HepG2 (cell line): ENCODE measurements around the gene STAT1. TPM values are rescaled to one million over a fixed set of nuclear protein-coding genes. Genes with fewer than 3 reads are reported as not detected.

Experiments used
- HNRNPUL1 ChIP-seq: fragments of 200-400 bp; formaldehyde crosslinking; IDR thresholded peaks from 2 replicates; pipeline ENCODE4 v1.6.1; 2017; ENCODE audit warnings: low read depth, mild to moderate bottlenecking, low read length, moderate library complexity
- LCORL ChIP-seq, 2 experiments: fragments of 450-650 bp in 1 of 2; sonication (generic) in 1 of 2; formaldehyde crosslinking in 1 of 2; IDR thresholded peaks; 2 replicates each; pipeline versions ENCODE4 v1.5.0 to v1.6.1; 2017 to 2020; ENCODE audit warnings: antibody characterized with exemption in 1 of 2, missing genetic modification reagents in 1 of 2
- MTA1 ChIP-seq: sonication (generic); formaldehyde crosslinking; IDR thresholded peaks from 2 replicates; pipeline ENCODE4 v1.4.0; 2020; ENCODE audit warnings: missing genetic modification reagents, mild to moderate bottlenecking, borderline replicate concordance
- MTF2 ChIP-seq: sonication (generic); formaldehyde crosslinking; IDR thresholded peaks from 2 replicates; pipeline ENCODE4 v1.5.0; 2020; ENCODE audit warnings: missing genetic modification reagents, borderline replicate concordance
- NFRKB ChIP-seq: fragments of 450-650 bp; IDR thresholded peaks from 2 replicates; pipeline ENCODE4 v1.6.1; 2017
- RORA ChIP-seq: sonication (generic); formaldehyde crosslinking; IDR thresholded peaks from 2 replicates; pipeline ENCODE4 v1.5.0; 2020; ENCODE audit warnings: mild to moderate bottlenecking, missing genetic modification reagents, moderate library complexity
- SAP130 ChIP-seq: IDR thresholded peaks from 2 replicates; pipeline ENCODE4 v1.6.1; 2016; ENCODE audit warnings: low read depth
- SP1 ChIP-seq, 2 experiments: fragments of 450-650 bp in 1 of 2; sonication (generic) in 1 of 2; formaldehyde crosslinking in 1 of 2; IDR thresholded peaks; 2 replicates each; pipeline versions ENCODE4 v1.4.0 to v1.6.1; 2016 to 2020; ENCODE audit warnings: missing genetic modification reagents in 1 of 2
- ZBTB43 ChIP-seq: sonication (generic); formaldehyde crosslinking; conservative IDR thresholded peaks from 2 replicates; pipeline ENCODE4 v1.4.0; 2020; ENCODE audit warnings: missing genetic modification reagents
- ZBTB44 ChIP-seq: sonication (generic); formaldehyde crosslinking; IDR thresholded peaks from 2 replicates; pipeline ENCODE4 v1.4.0; 2020; ENCODE audit warnings: missing genetic modification reagents
- ZFP36 ChIP-seq: fragments of 150-350 bp; IDR thresholded peaks from 2 replicates; pipeline ENCODE4 v1.6.1; 2018; ENCODE audit warnings: borderline replicate concordance, low read length, low read depth; ENCODE audit not compliant: partially characterized antibody
- ZMAT3 ChIP-seq: sonication (generic); formaldehyde crosslinking; conservative IDR thresholded peaks from 2 replicates; pipeline ENCODE4 v1.7.0; 2021; ENCODE audit warnings: missing genetic modification reagents
- ZNF12 ChIP-seq: sonication (generic); formaldehyde crosslinking; IDR thresholded peaks from 2 replicates; pipeline ENCODE4 v1.5.0; 2020; ENCODE audit warnings: missing genetic modification reagents
- ZNF138 ChIP-seq: sonication (generic); formaldehyde crosslinking; IDR thresholded peaks from 2 replicates; pipeline ENCODE4 v1.5.0; 2020; ENCODE audit warnings: mild to moderate bottlenecking, low read depth, missing genetic modification reagents
- ZNF224 ChIP-seq: sonication (generic); formaldehyde crosslinking; IDR thresholded peaks from 2 replicates; pipeline ENCODE4 v1.5.0; 2020; ENCODE audit warnings: mild to moderate bottlenecking, missing genetic modification reagents
- ZNF235 ChIP-seq: sonication (generic); formaldehyde crosslinking; IDR thresholded peaks from 2 replicates; pipeline ENCODE4 v1.8.1; 2023; ENCODE audit warnings: mild to moderate bottlenecking, missing genetic modification reagents, borderline replicate concordance
- ZNF30 ChIP-seq: sonication (generic); formaldehyde crosslinking; IDR thresholded peaks from 2 replicates; pipeline ENCODE4 v1.5.0; 2020; ENCODE audit warnings: mild to moderate bottlenecking, missing genetic modification reagents
- ZNF605 ChIP-seq: sonication (generic); formaldehyde crosslinking; IDR thresholded peaks from 2 replicates; pipeline ENCODE4 v1.8.0; 2022; ENCODE audit warnings: mild to moderate bottlenecking, missing genetic modification reagents
- ZNF614 ChIP-seq: IDR thresholded peaks from 2 replicates; pipeline ENCODE4 v1.6.1; 2018; ENCODE audit warnings: missing biosample characterization, missing genetic modification reagents, inconsistent platforms, borderline replicate concordance
- ZNF709 ChIP-seq: sonication (generic); formaldehyde crosslinking; IDR thresholded peaks from 2 replicates; pipeline ENCODE4 v1.5.0; 2020; ENCODE audit warnings: mild to moderate bottlenecking, missing genetic modification reagents
- ZNF883 ChIP-seq: sonication (generic); formaldehyde crosslinking; IDR thresholded peaks from 2 replicates; pipeline ENCODE4 v1.5.1; 2020; ENCODE audit warnings: mild to moderate bottlenecking, missing genetic modification reagents; ENCODE audit errors: not compliant biosample characterization
- polyA plus RNA-seq, 8 experiments: library from polyadenylated mRNA; depleted of rRNA in 3 of 8; stranded (reverse) in 7 of 8; unstranded in 1 of 8; fragments of >200 nt; fragmentation: Illumina TruSeq in 4 of 8; extraction: Trizol in 4 of 8; gene quantifications; 2 replicates each; pipeline versions ENCODE4 v1.2.1 to v1.2.3, GENCODE V29; 2011 to 2016; ENCODE audit warnings: low read depth in 4 of 8, missing spikeins in 1 of 8, mixed read lengths in 1 of 8; ENCODE audit not compliant: insufficient read depth in 1 of 8
- total RNA-seq, 5 experiments: library from RNA; depleted of rRNA; stranded (reverse); fragments of >200 nt; fragmentation: Illumina TruSeq; extraction: Trizol; gene quantifications; 2 replicates each; pipeline ENCODE4 v1.2.3, GENCODE V29; 2016; ENCODE audit warnings: low read depth in 1 of 5
- TF ChIP-seq, protein P1 (sequence below): sonication (generic); formaldehyde crosslinking; IDR thresholded peaks from 2 replicates; pipeline ENCODE4 v1.4.0; 2020; ENCODE audit warnings: missing genetic modification reagents, borderline replicate concordance
- TF ChIP-seq, protein P2 (sequence below): sonication (generic); formaldehyde crosslinking; IDR thresholded peaks from 2 replicates; pipeline ENCODE4 v1.4.0; 2020; ENCODE audit warnings: mild to moderate bottlenecking, missing genetic modification reagents
- TF ChIP-seq, protein P3 (sequence below): sonication (generic); formaldehyde crosslinking; IDR thresholded peaks from 2 replicates; pipeline ENCODE4 v1.5.0; 2020; ENCODE audit warnings: missing genetic modification reagents

STAT1 gene
- total and polyA plus RNA-seq, 2 of the 13 experiments (the other 11 are each of a cell fraction or from before 2014, with no cell fraction given) = 21.8 to 59.6 TPM

DNA sequence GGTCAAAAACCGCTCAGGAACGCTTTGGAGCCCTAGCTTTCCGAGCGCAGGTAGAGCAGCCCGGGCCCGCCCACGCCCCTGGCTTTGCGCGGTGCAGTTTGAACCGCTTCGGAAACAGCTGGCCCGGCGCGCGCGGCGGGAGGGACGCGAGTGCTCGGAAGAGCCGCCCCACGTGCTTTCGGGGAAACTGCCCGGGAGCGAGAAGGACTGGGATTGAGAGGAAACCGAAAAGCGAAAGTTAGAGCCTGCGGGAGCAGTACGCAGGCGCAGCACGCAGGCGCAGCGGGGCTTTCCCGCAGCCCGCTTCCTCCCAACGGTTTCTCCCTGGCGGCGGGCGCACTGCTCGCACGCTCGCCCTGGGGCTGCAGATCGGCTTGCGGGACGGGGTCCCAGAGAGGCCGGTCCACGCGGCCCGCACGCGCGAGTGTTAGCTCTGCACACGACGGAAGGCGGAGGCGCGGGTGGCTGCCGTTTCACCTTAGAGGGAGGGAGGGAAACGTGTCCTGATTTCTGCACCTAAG is 6.3 kb upstream of the STAT1 start (continued):
- TF ChIP-seq MTA1 (CRISPR knock-in tag) (peak; percentile 82; the same call in 1 of the 2 replicates), ZNF30 (peak; percentile 95), HNRNPUL1 (peak; percentile 90), SP1 (IDR thresholded peaks at IDR 0.05) (no peak), SP1 (CRISPR knock-in tag; IDR thresholded peaks at IDR 0.05) (peak; percentile 98), ZMAT3 (CRISPR knock-in tag) (peak; percentile 99), ZNF614 (CRISPR knock-in tag) (peak; percentile 100), ZNF224 (CRISPR knock-in tag) (peak; percentile 98), ZBTB44 (CRISPR knock-in tag) (peak; percentile 95; the same call in 1 of the 2 replicates), ZNF883 (CRISPR knock-in tag) (peak; percentile 86), ZNF235 (peak; percentile 97; the same call in 1 of the 2 replicates), ZNF138 (peak; percentile 99), MTF2 (peak; percentile 91), ZNF605 (CRISPR knock-in tag) (peak; percentile 97), ZFP36 (no peak), ZNF709 (CRISPR knock-in tag) (peak; percentile 99), SAP130 (CRISPR knock-in tag) (peak; percentile 100), NFRKB (no peak), RORA (CRISPR knock-in tag) (no peak), ZBTB43 (CRISPR knock-in tag) (peak; percentile 91), ZNF12 (CRISPR knock-in tag) (peak; percentile 84), LCORL (IDR thresholded peaks at IDR 0.05) (no peak; the same call in 1 of the 2 replicates), LCORL (CRISPR knock-in tag; IDR thresholded peaks at IDR 0.05) (peak; percentile 97)
- TF ChIP-seq, protein P1, sequence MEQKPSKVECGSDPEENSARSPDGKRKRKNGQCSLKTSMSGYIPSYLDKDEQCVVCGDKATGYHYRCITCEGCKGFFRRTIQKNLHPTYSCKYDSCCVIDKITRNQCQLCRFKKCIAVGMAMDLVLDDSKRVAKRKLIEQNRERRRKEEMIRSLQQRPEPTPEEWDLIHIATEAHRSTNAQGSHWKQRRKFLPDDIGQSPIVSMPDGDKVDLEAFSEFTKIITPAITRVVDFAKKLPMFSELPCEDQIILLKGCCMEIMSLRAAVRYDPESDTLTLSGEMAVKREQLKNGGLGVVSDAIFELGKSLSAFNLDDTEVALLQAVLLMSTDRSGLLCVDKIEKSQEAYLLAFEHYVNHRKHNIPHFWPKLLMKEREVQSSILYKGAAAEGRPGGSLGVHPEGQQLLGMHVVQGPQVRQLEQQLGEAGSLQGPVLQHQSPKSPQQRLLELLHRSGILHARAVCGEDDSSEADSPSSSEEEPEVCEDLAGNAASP (CRISPR knock-in tag) = peak; percentile 94
- TF ChIP-seq, protein P2, sequence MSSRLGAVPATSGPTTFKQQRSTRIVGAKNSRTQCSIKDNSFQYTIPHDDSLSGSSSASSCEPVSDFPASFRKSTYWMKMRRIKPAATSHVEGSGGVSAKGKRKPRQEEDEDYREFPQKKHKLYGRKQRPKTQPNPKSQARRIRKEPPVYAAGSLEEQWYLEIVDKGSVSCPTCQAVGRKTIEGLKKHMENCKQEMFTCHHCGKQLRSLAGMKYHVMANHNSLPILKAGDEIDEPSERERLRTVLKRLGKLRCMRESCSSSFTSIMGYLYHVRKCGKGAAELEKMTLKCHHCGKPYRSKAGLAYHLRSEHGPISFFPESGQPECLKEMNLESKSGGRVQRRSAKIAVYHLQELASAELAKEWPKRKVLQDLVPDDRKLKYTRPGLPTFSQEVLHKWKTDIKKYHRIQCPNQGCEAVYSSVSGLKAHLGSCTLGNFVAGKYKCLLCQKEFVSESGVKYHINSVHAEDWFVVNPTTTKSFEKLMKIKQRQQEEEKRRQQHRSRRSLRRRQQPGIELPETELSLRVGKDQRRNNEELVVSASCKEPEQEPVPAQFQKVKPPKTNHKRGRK = peak; percentile 95
- TF ChIP-seq, protein P3, sequence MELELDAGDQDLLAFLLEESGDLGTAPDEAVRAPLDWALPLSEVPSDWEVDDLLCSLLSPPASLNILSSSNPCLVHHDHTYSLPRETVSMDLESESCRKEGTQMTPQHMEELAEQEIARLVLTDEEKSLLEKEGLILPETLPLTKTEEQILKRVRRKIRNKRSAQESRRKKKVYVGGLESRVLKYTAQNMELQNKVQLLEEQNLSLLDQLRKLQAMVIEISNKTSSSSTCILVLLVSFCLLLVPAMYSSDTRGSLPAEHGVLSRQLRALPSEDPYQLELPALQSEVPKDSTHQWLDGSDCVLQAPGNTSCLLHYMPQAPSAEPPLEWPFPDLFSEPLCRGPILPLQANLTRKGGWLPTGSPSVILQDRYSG (CRISPR knock-in tag) = peak; percentile 4; the same call in 1 of the 2 replicates
